DMS79 (cell line): ENCODE data around the gene PLAC9.
"Not testable (repeated sequence)": the region's sequence is repeated elsewhere in the genome, so short reads cannot be mapped to it uniquely, and the experiment has no call there.

Experiments used
- DNase-seq: peaks from one replicate; lab custom pipeline; 2025; lab: John Stamatoyannopoulos, UW

PLAC9 gene

DNA sequence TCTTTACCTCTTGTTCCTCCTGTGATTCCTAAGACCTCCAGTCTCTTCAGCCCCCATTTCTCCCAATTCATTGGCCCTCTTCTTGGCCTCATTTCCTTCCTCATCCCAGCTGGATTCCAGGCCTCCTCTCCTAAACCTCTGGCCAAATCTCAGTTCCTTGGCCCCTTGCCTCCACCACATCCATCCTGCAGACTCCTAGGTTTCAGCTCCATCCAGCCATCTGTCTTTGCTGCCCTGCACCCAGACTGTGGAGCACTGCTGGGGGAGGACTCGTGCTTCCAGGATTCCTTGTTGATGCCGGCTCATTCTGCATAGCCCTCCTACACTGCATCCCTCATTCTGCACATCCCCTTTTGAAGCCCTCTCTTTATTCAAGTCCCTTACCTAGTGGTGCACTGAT, 6.7 kb downstream of the PLAC9 start:
- no peak for DNase-seq

DNA sequence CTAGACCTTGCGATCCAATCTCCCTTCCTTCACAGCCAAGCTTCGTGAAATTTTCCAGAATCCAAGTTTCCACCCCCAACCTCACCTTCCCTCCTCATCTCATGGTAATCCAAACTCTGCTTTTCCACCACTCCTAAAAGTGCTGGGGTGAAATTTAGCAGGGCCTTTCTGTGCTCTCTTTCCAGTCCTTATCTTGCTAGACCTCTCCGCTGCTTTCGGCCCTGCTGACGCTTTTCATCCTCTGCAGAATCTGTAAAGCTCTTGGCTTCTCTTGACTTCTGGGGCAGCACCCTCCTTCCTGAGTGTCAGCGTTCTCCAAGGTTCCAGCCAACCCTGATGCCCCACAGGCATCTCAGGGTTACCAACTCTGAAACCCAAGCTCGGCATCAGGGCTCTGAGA, 7.7 kb downstream of the PLAC9 start:
- DNase-seq, result no peak

DNA sequence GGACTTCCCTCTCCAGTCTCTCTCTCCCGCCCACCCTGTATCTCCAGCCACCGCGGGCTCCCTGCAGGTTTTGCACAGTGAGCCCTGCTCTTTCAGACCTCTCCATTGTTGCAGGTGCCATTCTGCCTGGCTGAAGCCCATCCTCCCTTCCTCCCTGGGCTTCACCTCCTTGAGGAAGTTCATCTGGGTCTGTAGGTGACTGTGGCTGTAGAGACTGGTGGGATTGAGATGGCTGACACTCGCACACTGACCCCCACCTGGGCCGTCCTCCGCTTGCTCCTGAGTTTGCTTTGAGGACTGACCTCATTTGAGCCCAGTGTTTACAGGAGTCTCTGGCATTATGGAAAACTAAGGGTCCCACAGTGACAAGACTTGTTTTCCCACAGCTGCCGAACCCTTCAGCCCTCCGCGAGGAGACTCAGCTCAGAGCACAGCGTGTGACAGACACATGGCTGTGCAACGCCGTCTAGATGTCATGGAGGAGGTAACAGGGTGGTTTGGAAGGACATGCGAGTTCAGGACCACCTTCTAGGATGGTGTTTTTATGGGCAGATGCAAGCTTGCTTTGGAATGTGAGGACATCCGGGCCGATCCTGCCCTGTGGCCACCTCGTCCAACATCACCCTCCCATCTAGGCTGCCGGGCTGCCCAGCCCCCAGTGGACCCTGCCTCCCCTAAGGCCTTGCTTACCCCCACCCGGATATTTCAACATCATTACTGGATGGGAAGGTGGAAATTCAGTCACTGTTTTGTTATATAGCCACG, 9.3 kb downstream of the PLAC9 start:
- DNase-seq, result no peak

DNA sequence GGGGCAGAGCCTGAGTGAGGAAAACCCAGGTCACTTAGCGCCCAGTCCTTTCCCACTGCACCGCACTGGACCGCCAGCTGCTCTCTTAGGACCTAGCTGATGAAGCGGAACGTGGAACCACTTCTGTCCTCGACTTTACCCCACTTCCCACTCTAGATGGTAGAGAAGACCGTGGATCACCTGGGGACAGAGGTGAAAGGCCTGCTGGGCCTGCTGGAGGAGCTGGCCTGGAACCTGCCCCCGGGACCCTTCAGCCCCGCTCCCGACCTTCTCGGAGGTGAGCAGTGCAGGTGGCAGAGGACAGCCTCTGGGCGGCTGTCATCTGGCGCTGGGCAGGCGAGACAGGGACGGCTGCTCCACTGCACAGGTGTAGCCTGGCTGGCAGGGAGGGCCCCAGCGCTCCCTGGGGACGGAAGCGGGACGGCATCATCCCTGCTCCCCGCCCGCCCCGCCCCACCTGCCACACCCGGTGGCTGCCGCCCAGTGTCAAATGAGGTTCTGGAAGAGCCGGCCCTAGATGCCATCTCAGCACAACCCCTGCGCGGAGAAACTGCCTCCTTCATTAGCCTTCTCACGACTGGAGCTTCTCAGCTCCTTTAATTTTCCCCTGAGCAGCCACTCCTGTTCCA, 11.7 kb downstream of the PLAC9 start:
- no peak for DNase-seq

DNA sequence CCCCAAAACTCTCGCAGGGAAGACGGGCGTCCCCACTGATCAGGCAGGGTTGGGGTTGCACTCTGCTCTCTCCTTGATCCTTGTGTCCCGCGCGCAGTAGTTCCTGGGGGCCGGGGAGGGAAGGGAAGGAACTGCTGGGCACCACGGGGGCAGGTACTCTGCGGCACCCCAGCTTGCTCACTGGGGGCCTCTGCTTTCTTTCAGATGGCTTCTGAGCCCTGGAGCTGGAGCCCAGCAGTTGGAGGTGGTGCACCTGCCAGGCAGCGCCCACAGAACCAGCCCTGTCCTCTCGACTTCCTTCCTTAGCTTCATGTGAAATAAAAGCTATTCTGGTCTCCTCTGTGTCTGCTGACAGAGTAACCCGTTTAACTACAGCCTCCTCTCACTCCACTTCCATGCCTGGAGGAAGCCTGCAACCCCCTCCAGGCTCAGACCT, 12.2 kb downstream of the PLAC9 start:
- no peak for DNase-seq

DNA sequence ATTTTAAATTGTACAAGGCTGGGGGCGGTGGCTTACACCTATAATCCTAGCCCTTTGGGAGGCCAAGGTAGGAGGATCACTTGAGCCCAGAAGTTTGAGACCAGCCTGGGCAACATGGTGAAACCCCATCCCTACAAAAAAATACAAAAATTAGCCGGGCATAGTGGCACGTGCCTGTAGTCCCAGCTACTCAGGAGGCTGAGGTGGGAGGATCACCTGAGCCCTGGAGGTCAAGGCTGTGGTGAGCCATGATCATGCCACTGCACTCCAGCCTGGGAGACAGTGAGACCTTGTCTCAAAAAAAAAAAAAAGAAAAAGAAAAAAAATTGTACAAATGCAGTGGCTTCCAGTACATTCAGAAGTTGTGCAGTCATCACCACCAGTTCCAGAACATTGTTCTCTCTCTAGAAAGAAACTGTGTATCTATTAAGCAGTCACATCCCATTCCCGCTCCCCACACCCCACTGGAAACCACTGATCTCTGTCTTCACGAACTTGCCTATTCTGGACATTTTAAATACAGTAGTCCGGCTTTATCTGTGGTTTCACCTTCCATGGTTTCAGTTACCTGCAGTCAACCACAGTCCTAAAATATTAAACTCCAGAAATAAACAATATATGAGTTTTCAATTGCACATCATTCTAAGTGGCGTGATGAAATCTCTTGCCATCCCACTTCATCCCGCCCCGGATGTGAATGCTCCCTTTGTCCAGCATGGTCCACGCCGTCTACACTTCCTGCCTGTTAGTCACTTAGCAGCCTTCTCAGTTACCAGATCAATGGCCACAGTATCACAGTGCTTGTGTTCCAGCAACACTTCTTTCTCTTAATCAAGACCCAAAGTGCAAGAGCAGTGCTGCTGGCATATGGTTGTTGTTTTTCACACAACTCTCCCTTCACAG, 13.1 kb downstream of the PLAC9 start:
- DNase-seq, result not testable (repeated sequence)

DNA sequence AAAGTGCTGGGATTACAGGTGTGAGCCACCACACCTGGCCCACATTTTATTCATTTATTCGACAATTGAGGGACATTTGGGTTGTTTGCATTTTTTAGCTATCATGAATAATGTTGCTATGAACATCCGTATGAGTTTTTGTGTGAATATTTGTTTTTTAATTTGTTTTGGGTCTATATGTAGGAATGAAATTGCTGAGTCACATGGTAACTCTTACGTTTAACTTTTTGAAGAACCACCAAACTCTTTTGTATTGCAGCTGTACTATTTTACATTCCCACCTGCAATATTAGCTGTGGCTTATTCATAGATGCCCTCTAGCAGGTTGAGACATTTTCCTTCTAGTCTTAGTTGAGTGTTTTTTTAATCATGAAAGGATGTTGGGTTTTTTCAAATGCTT, 14.4 kb downstream of the PLAC9 start:
- DNase-seq, result no peak

DNA sequence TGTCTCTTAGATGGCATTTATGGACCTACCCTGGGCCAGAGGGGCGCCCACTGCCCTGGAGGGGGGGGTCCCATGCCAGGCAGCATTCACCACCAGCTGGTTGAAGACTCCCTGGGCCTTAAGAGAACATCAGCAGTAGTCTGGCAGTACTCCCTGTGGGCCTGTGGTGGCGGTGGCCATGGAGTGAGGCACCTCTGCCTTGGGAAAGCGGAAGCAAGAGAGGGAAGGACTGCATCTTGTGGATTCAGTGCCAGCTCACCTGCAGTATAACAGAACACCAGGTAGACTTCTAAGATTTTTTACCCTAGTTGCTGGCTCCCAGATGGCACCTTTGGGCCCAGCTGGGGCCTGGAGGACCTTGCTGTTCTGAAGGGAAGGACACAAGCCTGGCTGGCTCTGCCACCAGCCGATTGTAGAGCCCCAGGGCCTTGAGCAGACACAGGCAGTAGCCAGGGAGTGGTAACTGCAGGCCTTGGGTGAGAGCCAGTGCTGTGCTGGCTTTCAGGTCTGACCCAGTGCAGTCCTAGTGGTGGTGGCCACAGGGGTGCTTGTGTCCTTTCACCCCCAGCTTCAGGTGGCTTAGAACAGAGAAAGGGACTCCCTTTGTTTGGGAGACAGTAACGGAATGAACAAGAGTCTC, 15.8 kb downstream of the PLAC9 start:
- DNase-seq, result no peak

DNA sequence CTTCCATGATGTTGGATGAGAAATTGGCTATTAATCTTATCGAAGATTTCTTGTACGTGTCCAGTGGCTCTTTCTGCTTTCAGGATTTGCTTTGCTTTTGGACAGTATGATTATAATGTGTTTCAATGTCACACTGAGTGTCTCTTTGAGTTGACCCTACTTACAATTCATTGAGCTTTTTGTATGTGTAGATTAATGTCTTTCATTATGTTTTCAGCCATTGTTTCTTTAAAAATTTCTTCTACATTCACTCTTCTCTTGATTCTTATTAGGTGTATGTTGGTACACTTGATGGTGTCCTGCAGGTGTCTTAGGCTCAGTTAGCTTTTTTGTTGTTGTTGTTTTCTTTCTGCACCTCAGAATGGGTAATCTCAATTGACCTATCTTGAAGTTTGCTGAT, 16.6 kb downstream of the PLAC9 start:
- DNase-seq, result no peak

DNA sequence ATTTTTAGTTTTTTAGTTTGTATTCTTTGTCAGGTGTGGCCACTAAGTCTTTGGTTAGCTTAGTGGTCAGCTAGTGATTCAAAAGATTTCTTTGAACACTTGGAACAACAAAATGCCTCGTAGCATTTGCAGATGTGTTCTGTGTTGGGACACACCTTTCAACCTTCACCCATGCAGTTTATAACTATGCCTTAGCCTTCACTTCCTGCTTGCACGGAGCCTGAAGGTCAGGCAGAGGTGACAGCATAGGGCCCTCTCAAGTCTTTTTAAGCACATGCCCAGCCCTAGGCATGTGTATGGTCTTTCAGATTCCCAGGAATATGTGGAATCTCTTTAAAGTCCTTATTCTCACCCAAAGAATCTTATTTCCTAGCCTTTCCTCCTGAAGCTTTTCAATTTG, 17.6 kb downstream of the PLAC9 start:
- DNase-seq, result no peak

DNA sequence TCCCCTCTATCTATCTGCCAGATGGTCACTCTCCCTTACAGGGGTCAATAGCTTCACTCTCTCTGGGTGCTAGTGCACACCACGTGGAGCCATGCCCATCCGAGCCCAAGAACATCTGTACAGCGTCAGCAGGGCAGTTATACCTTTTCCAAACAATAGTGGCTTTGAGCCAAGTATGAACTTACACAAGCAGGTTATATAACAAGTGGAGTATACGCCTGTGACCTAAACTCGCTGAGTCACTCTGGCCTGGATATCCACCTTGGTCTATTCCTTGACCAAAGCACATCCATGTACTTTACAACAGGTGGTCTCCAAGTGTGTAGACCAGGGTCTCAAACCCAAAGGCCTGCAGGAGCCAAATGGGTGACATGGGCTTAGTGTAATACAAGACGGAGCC, 20.3 kb downstream of the PLAC9 start:
- no peak for DNase-seq

DNA sequence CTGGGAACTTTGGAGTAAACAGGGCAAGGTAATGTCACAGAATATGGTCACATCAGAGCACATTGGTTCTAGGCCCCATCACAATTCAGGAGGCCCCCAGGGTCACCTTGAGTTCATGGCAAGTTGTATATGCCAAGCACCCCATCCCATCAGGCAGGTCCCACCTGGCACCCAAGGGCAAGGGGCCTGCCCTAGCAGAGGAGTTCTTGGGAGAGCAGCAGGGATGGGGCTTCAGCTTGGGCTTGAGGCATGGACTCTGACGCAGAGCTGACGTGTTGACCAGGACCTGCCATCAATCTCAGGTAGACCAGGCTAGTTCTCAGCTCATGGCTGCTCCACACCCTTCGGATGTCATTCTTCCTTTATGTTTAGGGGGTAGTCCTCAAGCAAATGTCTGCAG, 20.9 kb downstream of the PLAC9 start:
- DNase-seq, result no peak

DNA sequence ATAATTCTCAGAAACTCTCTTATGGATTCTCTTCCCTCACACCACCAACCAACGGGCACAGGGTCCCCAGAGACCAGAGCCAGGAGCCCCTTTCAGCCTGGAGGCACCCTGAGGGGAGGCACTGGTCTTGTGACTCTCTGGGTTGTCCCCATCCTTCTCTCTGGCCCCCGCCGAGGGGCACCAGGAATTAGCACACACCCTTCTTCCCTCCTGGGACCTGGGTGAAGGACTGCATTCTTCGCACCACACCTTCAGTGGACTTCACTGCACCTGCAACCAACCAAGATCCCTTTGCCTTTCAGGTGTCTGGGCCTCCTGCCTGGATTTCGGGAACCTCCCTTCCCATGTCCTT, 22.1 kb downstream of the PLAC9 start:
- no peak for DNase-seq

DNA sequence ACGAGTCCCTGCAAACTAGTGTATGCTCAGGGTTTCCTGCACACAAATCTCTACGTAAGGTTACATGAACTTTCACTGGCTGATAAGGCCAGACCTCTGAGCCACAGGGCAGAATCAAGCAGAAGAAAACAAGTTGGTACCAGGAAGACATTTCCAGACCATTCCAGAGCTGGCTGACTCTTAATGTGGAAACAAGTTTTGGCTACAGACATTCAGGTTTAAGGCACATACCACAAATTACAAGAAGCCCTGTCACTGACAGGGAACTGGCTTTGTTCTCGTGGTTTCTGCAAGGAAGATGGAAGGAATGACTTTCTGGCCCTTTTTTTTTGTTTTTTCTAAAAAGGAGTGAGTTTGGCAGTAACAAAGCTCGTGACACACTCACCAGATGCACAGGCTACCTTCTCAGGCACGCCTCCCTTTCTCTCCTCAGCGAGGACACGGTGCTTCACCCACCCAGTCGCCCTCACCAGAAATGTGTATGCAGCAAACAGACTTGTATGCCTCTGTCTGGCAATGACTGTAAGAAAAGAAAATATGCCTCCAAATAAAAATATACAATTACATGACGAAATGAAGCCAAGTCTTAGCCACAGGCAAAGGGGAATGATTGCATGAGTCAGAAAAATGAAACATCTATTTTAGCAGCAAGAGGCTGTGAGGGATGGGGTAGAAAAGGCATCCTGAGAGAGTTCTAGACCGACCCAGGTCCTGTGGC, 22.6 kb downstream of the PLAC9 start:
- no peak for DNase-seq

DNA sequence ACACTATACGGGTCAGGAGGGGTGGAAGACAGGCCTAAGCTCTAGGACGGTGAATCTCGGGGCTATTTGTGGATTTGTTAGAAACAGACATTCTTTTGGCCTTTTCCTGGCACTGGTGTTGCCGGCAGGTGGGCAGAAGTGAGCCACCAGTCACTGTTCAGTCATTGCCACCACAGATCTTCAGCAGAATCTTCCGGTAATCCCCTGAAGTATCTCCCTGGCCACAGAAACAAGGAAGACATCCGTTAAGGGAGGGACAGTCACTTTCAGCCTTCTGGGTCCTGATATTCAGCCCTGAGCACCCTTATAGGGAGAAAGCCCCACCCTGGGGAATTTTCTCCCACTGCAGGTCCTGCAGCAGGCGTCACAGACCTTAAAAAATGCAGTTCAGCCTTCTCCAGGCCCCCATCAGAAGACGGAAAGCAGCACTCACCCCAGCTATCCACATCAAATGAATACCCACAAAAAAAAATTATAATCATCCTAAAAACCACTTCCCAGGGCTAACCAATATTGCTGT, 23.2 kb downstream of the PLAC9 start:
- no peak for DNase-seq

DNA sequence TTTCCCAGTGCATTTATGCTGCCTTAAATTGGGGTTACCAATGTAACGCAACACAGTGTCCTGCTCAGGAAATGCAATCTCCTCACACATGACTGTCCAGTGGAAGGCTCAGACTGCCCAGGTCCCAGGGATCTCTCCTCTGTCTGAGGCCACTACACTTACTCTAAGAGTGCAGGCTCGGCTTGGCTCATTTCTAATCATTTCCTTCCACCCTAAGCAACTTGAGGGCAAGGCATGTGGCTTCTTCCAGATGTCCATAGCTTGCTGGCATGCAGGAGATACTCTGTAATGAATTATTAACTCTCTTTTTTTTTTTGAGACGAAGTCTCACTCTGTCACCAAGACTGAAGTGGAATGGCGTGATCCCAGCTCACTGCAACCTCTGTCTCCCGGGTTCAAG, 23.7 kb downstream of the PLAC9 start:
- no peak for DNase-seq

DNA sequence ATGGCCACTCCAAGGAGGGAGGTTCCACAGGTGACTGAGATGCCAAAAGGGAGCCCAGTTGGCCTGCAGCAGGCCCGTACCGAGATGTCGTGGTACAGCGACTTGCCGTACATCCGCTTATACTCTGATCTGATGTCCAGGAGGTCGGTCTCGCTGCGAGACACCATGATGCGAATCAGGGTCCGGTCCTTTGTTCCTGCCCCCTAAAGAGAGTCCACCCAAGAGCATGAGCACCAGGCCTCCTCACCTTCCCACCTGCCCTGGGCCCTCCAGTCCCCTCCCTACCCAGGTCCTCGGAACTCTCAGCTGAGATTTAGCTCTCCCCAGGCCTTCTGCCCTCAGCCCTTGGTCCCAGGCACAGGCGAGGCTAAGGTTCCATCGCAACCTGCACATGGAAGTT, 25.0 kb downstream of the PLAC9 start:
- no peak for DNase-seq

DNA sequence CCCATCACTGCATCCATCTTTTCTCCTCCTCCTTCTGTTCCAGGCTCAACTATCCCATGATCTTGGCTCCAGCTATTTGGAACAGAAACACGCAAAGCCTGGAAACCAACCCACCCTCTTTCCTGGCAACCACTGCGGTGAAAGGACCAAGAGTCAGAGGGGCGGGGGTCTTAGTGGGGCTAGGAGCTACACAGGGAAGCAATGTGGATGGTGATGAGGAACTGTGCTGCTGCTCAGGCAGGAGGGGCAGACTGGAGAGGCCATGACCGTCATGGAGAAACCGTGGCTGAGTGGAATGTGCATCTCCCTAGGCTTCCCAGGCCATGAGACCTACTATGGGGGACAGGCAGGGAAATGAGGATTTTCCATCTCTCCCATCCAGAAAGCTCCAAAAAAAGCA, 25.6 kb downstream of the PLAC9 start:
- DNase-seq, result no peak

DNA sequence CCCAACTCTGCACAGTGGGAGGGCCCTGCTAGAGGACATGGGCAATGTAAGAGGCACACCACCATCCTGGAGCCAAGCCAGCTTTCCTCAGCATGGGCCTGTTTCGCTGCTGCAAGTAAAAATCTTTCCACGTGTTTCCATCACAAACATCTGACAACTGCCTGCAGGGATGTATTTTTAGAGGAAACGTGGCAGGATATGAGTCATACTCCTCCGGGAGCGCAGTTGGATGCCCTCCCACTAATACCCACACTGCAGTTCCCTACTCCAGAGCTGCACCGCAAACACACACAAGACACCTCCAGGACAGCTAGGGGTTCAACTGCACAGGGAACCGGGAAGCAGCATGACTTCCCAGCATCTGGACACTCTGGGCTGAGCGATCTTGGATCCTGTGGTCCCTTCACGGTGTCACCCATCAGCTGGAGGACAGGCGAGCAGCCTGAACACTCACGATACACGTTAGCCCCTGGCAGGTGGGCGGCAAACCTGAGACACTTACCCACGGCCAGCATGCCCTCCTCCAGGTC, 26.1 kb downstream of the PLAC9 start:
- DNase-seq, result no peak

DNA sequence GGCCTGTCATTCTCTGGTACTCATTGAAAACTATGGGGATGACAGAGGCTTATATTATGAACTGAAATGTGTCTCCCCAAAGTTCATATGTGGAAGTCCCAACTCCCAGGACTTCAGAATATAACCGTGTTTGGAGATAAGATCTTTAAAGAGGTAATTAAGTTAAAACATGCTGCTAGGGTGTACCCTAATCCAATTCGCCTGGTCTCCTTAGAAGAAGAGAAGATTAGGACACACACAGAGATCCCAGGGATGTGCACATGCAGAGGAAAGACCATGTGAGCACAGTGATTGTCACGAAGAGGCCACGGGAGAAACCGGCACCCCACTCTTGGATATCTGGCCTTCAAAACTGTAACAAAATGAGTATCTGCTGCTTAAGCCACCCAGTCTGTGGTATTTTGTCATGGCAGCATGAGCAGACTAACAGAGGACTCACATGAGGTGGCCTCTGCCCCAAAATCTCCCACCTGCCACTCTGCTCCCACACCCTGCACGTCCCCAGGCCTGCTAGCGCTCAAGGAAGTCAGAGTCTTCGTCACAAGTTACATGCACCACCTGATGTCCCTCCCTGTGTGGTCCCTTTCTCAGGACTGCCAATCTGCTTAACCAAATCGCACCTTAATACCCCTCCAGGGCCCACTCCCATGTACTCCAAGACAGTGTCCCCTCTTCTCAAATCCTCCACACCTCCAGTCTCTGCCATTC, 26.8 kb downstream of the PLAC9 start:
- no peak for DNase-seq
